KMS-11 (cell line): Measurements from ENCODE around the gene LSM12.

ENCODE experiments used
- H2AFZ ChIP-seq: fragments of 200-600 bp; sonication (generic); 2 replicates; pipeline ENCODE4 v1.6.1; 2016; ENCODE audit warnings: antibody characterized with exemption, mixed run types, low read depth
- H3K27ac ChIP-seq: fragments of 200-600 bp; sonication (generic); 2 replicates; pipeline ENCODE4 v1.6.1; 2016; ENCODE audit warnings: mild to moderate bottlenecking, mixed run types
- H3K27me3 ChIP-seq: fragments of 200-600 bp; sonication (generic); 2 replicates; pipeline ENCODE4 v1.6.1; 2017; ENCODE audit warnings: mild to moderate bottlenecking, low read depth, mixed run types, moderate library complexity; ENCODE audit not compliant: insufficient read depth
- H3K36me3 ChIP-seq: fragments of 200-600 bp; sonication (generic); 2 replicates; pipeline ENCODE4 v1.6.1; 2017; ENCODE audit warnings: mild to moderate bottlenecking, mixed run types; ENCODE audit not compliant: insufficient read depth
- H3K4me1 ChIP-seq: fragments of 200-600 bp; sonication (generic); 2 replicates; pipeline ENCODE4 v1.6.1; 2016; ENCODE audit warnings: mild to moderate bottlenecking, low read depth, mixed run types; ENCODE audit not compliant: poor library complexity, severe bottlenecking
- H3K4me2 ChIP-seq: fragments of 200-600 bp; sonication (generic); 2 replicates; pipeline ENCODE4 v1.7.0; 2016; ENCODE audit warnings: mild to moderate bottlenecking, mixed run types
- H3K4me3 ChIP-seq: fragments of 200-600 bp; sonication (generic); IDR thresholded peaks from 2 replicates; pipeline ENCODE4 v1.6.1; 2017; ENCODE audit warnings: low read depth, low read length, mixed read lengths; ENCODE audit not compliant: insufficient read depth
- H3K79me2 ChIP-seq: fragments of 200-600 bp; sonication (generic); 2 replicates; pipeline ENCODE4 v1.6.1; 2016; ENCODE audit warnings: low read depth, mixed run types; ENCODE audit not compliant: insufficient read depth
- H3K9ac ChIP-seq: fragments of 200-600 bp; sonication (generic); 2 replicates; pipeline ENCODE4 v1.6.1; 2016; ENCODE audit warnings: mild to moderate bottlenecking, mixed run types
- H4K20me1 ChIP-seq: fragments of 200-600 bp; sonication (generic); 2 replicates; pipeline ENCODE4 v1.6.1; 2016; ENCODE audit warnings: mild to moderate bottlenecking, mixed run types; ENCODE audit not compliant: insufficient read depth
- TF ChIP-seq, protein P1 (sequence below): fragments of 200-600 bp; sonication (generic); conservative IDR thresholded peaks from 2 replicates; pipeline ENCODE4 v1.6.1; 2017; ENCODE audit warnings: low read depth, mild to moderate bottlenecking, antibody characterized with exemption, low read length, moderate library complexity, mixed read lengths

The LSM12 gene

GRCh38 chr17:44092051-44092450 lies 25.6 kb upstream of the LSM12 start:
- H3K4me3 ChIP-seq = no peak overlapping the region
- H2AFZ ChIP-seq = no peak overlapping the region
- H3K9ac ChIP-seq = no peak overlapping the region
- H3K4me2 ChIP-seq = no peak overlapping the region
- TF ChIP-seq, protein P1, sequence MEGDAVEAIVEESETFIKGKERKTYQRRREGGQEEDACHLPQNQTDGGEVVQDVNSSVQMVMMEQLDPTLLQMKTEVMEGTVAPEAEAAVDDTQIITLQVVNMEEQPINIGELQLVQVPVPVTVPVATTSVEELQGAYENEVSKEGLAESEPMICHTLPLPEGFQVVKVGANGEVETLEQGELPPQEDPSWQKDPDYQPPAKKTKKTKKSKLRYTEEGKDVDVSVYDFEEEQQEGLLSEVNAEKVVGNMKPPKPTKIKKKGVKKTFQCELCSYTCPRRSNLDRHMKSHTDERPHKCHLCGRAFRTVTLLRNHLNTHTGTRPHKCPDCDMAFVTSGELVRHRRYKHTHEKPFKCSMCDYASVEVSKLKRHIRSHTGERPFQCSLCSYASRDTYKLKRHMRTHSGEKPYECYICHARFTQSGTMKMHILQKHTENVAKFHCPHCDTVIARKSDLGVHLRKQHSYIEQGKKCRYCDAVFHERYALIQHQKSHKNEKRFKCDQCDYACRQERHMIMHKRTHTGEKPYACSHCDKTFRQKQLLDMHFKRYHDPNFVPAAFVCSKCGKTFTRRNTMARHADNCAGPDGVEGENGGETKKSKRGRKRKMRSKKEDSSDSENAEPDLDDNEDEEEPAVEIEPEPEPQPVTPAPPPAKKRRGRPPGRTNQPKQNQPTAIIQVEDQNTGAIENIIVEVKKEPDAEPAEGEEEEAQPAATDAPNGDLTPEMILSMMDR = no peak
- H3K27ac ChIP-seq = no peak overlapping the region
- peaks cover 20% of the 10 kb centered on the region for H3K4me1 ChIP-seq
- no peaks in the 10 kb centered on the region for H3K27me3 ChIP-seq
- peaks cover 8% of the 10 kb centered on the region; the same call in 1 of the 2 replicates for H3K36me3 ChIP-seq
- H3K79me2 ChIP-seq = peaks cover 7% of the 10 kb centered on the region; the same call in 1 of the 2 replicates
- H4K20me1 ChIP-seq = no peaks in the 10 kb centered on the region

GRCh38 chr17:44091200-44091997 lies 24.9 kb upstream of the LSM12 start:
- TF ChIP-seq, protein P1 = no peak
- H3K4me3 ChIP-seq = no peak overlapping the region
- H3K9ac ChIP-seq = no peak overlapping the region
- no peak overlapping the region for H3K4me2 ChIP-seq
- H3K79me2 ChIP-seq = peaks cover 7% of the 10 kb centered on the region; the same call in 1 of the 2 replicates
- no peak overlapping the region for H2AFZ ChIP-seq
- peaks cover 8% of the 10 kb centered on the region; the same call in 1 of the 2 replicates for H3K36me3 ChIP-seq
- H3K27me3 ChIP-seq = no peaks in the 10 kb centered on the region
- no peak overlapping the region for H3K27ac ChIP-seq
- H4K20me1 ChIP-seq = no peaks in the 10 kb centered on the region
- peaks cover 14% of the 10 kb centered on the region for H3K4me1 ChIP-seq

DNA sequence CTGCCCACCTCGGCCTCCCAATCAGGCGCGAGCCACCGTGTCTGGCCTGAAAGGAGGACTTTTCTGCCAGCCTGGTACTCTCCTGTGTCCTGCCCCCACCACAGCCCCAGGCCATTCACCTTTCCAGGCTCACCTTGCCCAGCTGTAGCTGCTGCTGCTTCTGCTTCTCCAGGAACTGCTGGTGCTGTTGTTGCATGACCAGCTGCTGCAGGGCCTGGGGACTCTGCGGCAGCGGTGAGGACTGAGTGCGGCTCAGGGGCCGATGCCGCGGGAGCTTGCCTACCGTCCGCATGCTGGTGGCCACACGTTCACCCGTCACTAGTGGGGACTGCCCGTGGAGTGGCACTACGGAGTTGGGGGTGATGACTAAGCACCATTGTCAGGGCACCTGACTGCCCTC lies 21.8 kb upstream of the LSM12 start:
- no peaks in the 10 kb centered on the region for H3K27me3 ChIP-seq
- no peak overlapping the region for H2AFZ ChIP-seq
- H3K36me3 ChIP-seq = peaks cover 8% of the 10 kb centered on the region; the same call in 1 of the 2 replicates
- TF ChIP-seq, protein P1 = no peak
- no peaks in the 10 kb centered on the region for H3K4me1 ChIP-seq
- no peaks in the 10 kb centered on the region for H4K20me1 ChIP-seq
- no peak overlapping the region for H3K4me2 ChIP-seq
- H3K4me3 ChIP-seq = no peak overlapping the region
- H3K27ac ChIP-seq = no peak overlapping the region
- H3K9ac ChIP-seq = no peak overlapping the region
- no peaks in the 10 kb centered on the region; the same call in 1 of the 2 replicates for H3K79me2 ChIP-seq

DNA sequence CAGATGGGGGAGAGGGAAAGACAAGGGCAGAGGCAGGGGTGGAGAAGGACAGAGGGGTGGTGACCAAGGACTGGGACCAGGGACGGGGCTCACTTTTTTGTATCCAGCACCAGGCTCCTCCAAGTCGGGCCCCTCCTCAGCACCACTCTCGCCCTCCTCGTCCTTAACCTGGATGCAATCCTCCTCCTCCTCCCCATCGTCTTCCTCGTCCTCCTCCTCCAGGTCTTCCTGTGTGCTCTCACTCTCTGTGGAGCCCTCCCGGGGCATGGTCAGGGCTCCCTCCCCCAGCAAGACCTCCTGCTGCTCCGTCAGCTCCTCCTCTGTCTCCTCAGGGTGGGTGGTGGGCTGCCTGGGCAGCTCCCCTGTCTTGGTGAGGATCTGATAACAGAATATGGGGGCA lies 20.8 kb upstream of the LSM12 start:
- Histone ChIP-seq H3K4me2 (no peak overlapping the region), H3K4me3 (no peak overlapping the region), H3K27me3 (no peaks in the 10 kb centered on the region), H4K20me1 (no peaks in the 10 kb centered on the region), H3K4me1 (no peaks in the 10 kb centered on the region), H3K79me2 (no peaks in the 10 kb centered on the region; the same call in 1 of the 2 replicates), H2AFZ (no peak overlapping the region), H3K27ac (no peak overlapping the region), H3K9ac (no peak overlapping the region), H3K36me3 (peaks cover 8% of the 10 kb centered on the region; the same call in 1 of the 2 replicates)
- TF ChIP-seq, protein P1 = no peak
